ENCODE results near the gene PRSS50. TPM values are rescaled to one million over a fixed set of nuclear protein-coding genes. Genes with fewer than 3 reads are reported as not detected.

Gene PRSS50
- total RNA-seq, 2 donors from 2014 or later: 2.6 to 3.1 TPM

DNA sequence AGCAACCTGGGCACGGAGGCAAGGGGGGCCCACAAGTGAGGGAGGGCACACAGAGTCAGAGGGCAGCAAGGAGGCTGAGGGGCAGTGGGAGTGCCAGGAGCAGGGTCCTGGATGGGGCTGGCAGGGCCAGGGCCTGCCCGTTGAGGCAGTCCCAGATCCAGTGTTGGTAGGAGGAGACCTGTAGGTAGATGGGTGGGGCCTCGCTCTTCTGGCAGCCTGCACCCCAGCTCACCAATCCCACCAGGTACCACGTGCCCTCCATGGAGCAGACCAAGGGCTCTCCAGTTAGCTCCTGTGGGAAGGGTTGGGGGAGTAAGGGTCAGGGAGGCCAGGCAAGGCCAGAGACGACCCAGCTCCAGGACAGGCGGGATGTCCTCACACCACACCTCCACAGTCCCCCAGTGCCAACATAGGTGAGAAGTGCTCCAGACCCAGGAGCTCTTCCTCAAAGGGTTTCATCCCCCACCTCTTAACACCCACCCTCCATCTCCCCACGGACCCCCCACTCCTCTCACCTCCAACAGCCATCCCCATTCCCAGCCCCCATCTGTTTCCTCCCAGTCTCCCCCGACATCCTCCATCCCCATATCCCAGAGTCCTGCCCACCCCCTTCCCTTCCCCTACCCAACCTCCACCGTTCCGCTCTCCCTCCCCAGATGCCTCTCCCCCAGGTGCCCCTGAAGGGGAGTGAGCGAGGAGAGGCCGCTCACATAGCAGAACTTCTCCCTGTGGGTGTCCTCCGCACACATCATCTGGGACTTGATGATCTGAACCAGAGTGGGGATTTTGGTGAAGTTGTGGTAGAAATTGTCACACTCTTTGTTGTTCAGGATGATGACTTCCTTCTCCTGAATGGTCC, 5.2 kb downstream of the PRSS50 start:
- DNase-seq (peak in 1 of 4 donors; percentile 2), ATAC-seq (no peak)
- Histone ChIP-seq H3K4me3 (no peak overlapping the region), H3K27ac (no peak overlapping the region), H3K36me3 (replicated peaks in 1 of 2; ENCODE audit: insufficient read depth in 1 of 2, low read depth in 2 of 2) (no peaks in the 10 kb centered on the region), H3K9me3 (no peaks in the 10 kb centered on the region), H3K27me3 (no peaks in the 10 kb centered on the region), H3K4me1 (no peaks in the 10 kb centered on the region)
- intact Hi-C loops (cut with DNase I): no loop called here
- TF ChIP-seq, protein P1, sequence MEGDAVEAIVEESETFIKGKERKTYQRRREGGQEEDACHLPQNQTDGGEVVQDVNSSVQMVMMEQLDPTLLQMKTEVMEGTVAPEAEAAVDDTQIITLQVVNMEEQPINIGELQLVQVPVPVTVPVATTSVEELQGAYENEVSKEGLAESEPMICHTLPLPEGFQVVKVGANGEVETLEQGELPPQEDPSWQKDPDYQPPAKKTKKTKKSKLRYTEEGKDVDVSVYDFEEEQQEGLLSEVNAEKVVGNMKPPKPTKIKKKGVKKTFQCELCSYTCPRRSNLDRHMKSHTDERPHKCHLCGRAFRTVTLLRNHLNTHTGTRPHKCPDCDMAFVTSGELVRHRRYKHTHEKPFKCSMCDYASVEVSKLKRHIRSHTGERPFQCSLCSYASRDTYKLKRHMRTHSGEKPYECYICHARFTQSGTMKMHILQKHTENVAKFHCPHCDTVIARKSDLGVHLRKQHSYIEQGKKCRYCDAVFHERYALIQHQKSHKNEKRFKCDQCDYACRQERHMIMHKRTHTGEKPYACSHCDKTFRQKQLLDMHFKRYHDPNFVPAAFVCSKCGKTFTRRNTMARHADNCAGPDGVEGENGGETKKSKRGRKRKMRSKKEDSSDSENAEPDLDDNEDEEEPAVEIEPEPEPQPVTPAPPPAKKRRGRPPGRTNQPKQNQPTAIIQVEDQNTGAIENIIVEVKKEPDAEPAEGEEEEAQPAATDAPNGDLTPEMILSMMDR (IDR thresholded peaks at IDR 0.05): no peak
- TF ChIP-seq POLR2A (IDR thresholded peaks at IDR 0.05): no peak
- WGBS, 2 donors: 78 to 84% methylated on average over 11 to 13 of the region's 13 CpGs

DNA sequence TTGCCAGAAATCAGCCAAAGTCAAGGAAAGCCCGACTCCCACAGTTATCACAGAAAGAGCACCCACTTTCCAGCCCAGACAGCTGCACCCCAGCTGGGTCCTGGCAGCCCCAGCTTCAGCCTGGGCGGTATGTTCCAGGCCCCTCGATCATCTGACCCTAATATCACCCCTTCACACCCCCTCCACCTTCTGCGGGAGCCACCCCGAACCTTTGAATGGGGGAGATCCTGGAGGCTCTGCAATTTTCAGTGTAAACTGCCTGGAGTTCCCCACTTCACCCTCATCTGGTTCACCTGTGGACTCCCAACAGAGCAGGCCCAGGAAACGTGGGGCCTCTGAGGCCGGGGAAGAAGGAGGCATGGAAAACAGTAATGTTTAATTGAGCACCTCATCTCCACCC, 5.9 kb downstream of the PRSS50 start:
- ATAC-seq: no peak
- no peaks in the 10 kb centered on the region for H3K9me3 ChIP-seq
- intact Hi-C loops (cut with DNase I): no loop called here
- H3K4me1 ChIP-seq: no peaks in the 10 kb centered on the region
- 79 to 83% methylated on average over 7 of the region's 7 CpGs for WGBS, 2 donors
- no peak overlapping the region for H3K4me3 ChIP-seq
- TF ChIP-seq, protein P1 (IDR thresholded peaks at IDR 0.05): no peak
- TF ChIP-seq POLR2A (IDR thresholded peaks at IDR 0.05): no peak
- no peaks in the 10 kb centered on the region for H3K27me3 ChIP-seq
- H3K27ac ChIP-seq: no peak overlapping the region
- DNase-seq: no peak
- H3K36me3 ChIP-seq (replicated peaks in 1 of 2; ENCODE audit: insufficient read depth in 1 of 2, low read depth in 2 of 2): no peaks in the 10 kb centered on the region

DNA sequence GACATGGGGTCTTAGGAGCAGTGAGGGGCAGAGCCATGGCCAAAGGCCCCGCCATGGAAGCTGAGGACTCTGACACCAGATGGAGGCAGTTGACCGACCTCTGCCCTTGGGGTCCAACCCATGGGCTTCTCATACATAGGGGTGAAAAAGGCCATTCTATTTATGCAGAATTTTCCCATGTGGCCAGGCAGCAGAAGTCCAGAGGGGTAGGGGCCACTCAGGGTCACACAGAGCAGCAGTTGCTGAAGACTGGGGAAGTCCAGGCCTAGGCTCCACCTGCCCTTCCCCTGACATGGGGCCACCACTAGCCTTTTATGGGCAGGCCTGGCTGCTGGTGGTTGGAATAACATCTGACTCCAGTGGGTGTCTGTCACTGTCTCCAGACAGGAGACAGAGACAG, 6.4 kb downstream of the PRSS50 start:
- DNase-seq (peak in 1 of 4 donors; percentile 3), ATAC-seq (no peak)
- no peaks in the 10 kb centered on the region for H3K36me3 ChIP-seq (replicated peaks in 1 of 2; ENCODE audit: insufficient read depth in 1 of 2, low read depth in 2 of 2)
- no peaks in the 10 kb centered on the region for H3K9me3 ChIP-seq
- no peaks in the 10 kb centered on the region for H3K27me3 ChIP-seq
- H3K27ac ChIP-seq: no peak overlapping the region
- WGBS, 2 donors: 89% methylated on average over 2 of the region's 2 CpGs; no CpG with 5 or more reads in 1 of the 2 donors
- intact Hi-C loops (cut with DNase I): no loop called here
- no peaks in the 10 kb centered on the region for H3K4me1 ChIP-seq
- H3K4me3 ChIP-seq: no peak overlapping the region
- TF ChIP-seq, protein P1 (IDR thresholded peaks at IDR 0.05): no peak
- no peak for TF ChIP-seq POLR2A (IDR thresholded peaks at IDR 0.05)

DNA sequence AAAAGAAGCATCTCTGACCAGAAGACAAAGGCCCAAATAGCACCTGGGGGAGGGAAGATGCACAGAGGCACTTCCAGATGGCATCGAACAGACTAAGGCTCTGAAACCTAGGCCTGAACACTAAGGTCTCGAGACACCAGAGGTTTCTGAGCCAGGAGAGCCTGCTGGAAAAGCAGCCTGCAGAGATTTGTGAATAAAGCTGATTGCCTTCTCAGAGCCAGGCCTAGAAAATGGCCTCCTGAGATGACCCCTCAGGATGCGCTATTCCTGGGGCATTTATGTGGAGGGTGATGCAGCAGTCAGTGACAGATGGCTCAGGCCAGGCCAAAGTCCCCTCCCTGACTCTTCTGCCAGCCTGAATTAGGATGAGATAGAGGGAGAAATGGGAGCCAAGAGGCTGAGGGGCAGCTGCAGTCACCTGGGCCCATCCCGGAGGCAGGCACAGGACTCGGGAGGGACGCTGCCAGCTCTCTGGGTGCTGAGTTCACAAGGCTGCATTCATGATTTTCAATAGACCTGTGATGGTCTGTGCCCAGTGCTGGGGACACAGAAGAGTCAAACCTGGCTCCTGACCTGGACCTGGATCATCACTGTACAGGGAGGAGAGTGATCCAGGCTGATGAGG, 6.9 kb downstream of the PRSS50 start:
- Histone ChIP-seq H3K36me3 (replicated peaks in 1 of 2; ENCODE audit: insufficient read depth in 1 of 2, low read depth in 2 of 2) (no peaks in the 10 kb centered on the region), H3K27me3 (no peaks in the 10 kb centered on the region), H3K4me3 (no peak overlapping the region), H3K4me1 (no peaks in the 10 kb centered on the region), H3K9me3 (no peaks in the 10 kb centered on the region), H3K27ac (no peak overlapping the region)
- DNase-seq (peak in 1 of 4 donors; percentile 3), ATAC-seq (no peak)
- 82 to 91% methylated on average over 5 to 6 of the region's 6 CpGs for WGBS, 2 donors
- intact Hi-C loops (cut with DNase I): no loop called here
- TF ChIP-seq, protein P1 (IDR thresholded peaks at IDR 0.05): no peak
- TF ChIP-seq POLR2A (IDR thresholded peaks at IDR 0.05): no peak

Data from body of pancreas (tissue), 4 donors.